Smooth muscle cell (in vitro differentiated cells): ENCODE data around the gene ADAMTS4. TPM values are rescaled to one million over a fixed set of nuclear protein-coding genes. Genes with fewer than 3 reads are reported as not detected.

ENCODE experiments used
- DNase-seq: peaks from one replicate; lab custom pipeline; 2025; ENCODE audit not compliant: unreplicated experiment; lab: John Stamatoyannopoulos, UW
- H2AFZ ChIP-seq: fragments of 200-600 bp; sonication (generic); 2 replicates; pipeline ENCODE4 v1.6.0; 2016; ENCODE audit warnings: antibody characterized with exemption, low read depth, mild to moderate bottlenecking
- H3F3A ChIP-seq: fragments of 200-600 bp; sonication (generic); 2 replicates; pipeline ENCODE4 v1.6.0; 2017; ENCODE audit warnings: antibody characterized with exemption, low read depth
- H3K27ac ChIP-seq: fragments of 200-600 bp; sonication (generic); 2 replicates; pipeline ENCODE4 v1.5.1; 2016; ENCODE audit warnings: low read depth, mild to moderate bottlenecking
- H3K27me3 ChIP-seq: fragments of 200-600 bp; sonication (generic); 2 replicates; pipeline ENCODE4 v1.6.1; 2016; ENCODE audit warnings: low read depth, mild to moderate bottlenecking
- H3K36me3 ChIP-seq: fragments of 200-600 bp; sonication (generic); 2 replicates; pipeline ENCODE4 v1.5.1; 2016; ENCODE audit warnings: low read depth
- H3K4me1 ChIP-seq: fragments of 200-600 bp; sonication (generic); 2 replicates; pipeline ENCODE4 v1.5.1; 2016; ENCODE audit warnings: low read depth
- H3K4me2 ChIP-seq: fragments of 200-600 bp; sonication (generic); 2 replicates; pipeline ENCODE4 v1.6.0; 2016; ENCODE audit warnings: mild to moderate bottlenecking
- H3K4me3 ChIP-seq: fragments of 200-600 bp; sonication (generic); 2 replicates; pipeline ENCODE4 v1.5.1; 2016; ENCODE audit warnings: mild to moderate bottlenecking
- H3K79me2 ChIP-seq: fragments of 200-600 bp; sonication (generic); 2 replicates; pipeline ENCODE4 v1.6.0; 2016; ENCODE audit warnings: low read depth, mild to moderate bottlenecking
- H3K9ac ChIP-seq: fragments of 200-600 bp; sonication (generic); 2 replicates; pipeline ENCODE4 v1.6.0; 2016; ENCODE audit warnings: low read depth
- H3K9me3 ChIP-seq: fragments of 200-600 bp; sonication (generic); replicated peaks from 2 replicates; pipeline ENCODE4 v1.5.1; 2016; ENCODE audit warnings: low read depth
- H4K20me1 ChIP-seq: fragments of 200-600 bp; sonication (generic); 2 replicates; pipeline ENCODE4 v1.6.0; 2016; ENCODE audit warnings: low read depth
- CTCF ChIP-seq: fragments of 200-600 bp; sonication (generic); IDR thresholded peaks from 2 replicates; pipeline ENCODE4 v1.5.1; 2017; ENCODE audit warnings: borderline replicate concordance, mild to moderate bottlenecking, antibody characterized with exemption; ENCODE audit not compliant: insufficient read depth, poor library complexity, severe bottlenecking
- WGBS: methylation state at CpG from one replicate; pipeline ENCODE4 v1.1.7; 2016; ENCODE audit warnings: low lambda C conversion rate; 5-methylcytosine and 5-hydroxymethylcytosine counted together
- polyA plus RNA-seq: library from polyadenylated mRNA; unstranded; fragments of >200 nt; fragmentation: Nextera tagmentation; extraction: Ambion mirVana; gene quantifications from 2 replicates; pipeline ENCODE4 v1.2.1, GENCODE V29; 2016
- total RNA-seq: library from RNA; depleted of rRNA; stranded (reverse); fragments of >200 nt; gene quantifications from 2 replicates; pipeline ENCODE4 v1.2.3, GENCODE V29; 2014

ADAMTS4 gene
- total and polyA plus RNA-seq, 2 experiments from 2014 or later = 17.1 to 28.3 TPM

GRCh38 chr1:161223805-161224694, 25.2 kb upstream of the ADAMTS4 start:
- Histone ChIP-seq H3K9ac (no peak overlapping the region), H3K27me3 (no peaks in the 10 kb centered on the region), H3K4me2 (no peak overlapping the region), H2AFZ (no peak overlapping the region), H3K36me3 (no peaks in the 10 kb centered on the region), H3F3A (no peaks in the 10 kb centered on the region), H3K79me2 (no peaks in the 10 kb centered on the region), H3K4me3 (no peak overlapping the region), H3K27ac (no peak overlapping the region), H4K20me1 (no peaks in the 10 kb centered on the region), H3K9me3 (no peaks in the 10 kb centered on the region), H3K4me1 (no peaks in the 10 kb centered on the region)
- no peak for TF ChIP-seq CTCF
- 92% methylated on average over 7 of the region's 7 CpGs for WGBS
- no peak for DNase-seq

GRCh38 chr1:161222175-161223019, 23.5 kb upstream of the ADAMTS4 start:
- Histone ChIP-seq H3K79me2 (no peaks in the 10 kb centered on the region), H3K4me2 (no peak overlapping the region), H3F3A (no peaks in the 10 kb centered on the region), H3K27ac (no peak overlapping the region), H4K20me1 (no peaks in the 10 kb centered on the region), H3K27me3 (no peaks in the 10 kb centered on the region), H2AFZ (no peak overlapping the region), H3K9me3 (no peaks in the 10 kb centered on the region), H3K4me1 (peaks cover 2% of the 10 kb centered on the region), H3K4me3 (no peak overlapping the region), H3K9ac (no peak overlapping the region), H3K36me3 (no peaks in the 10 kb centered on the region)
- no peak for TF ChIP-seq CTCF
- 92% methylated on average over 6 of the region's 6 CpGs for WGBS
- DNase-seq = no peak

GRCh38 chr1:161220002-161220401, 21.1 kb upstream of the ADAMTS4 start:
- H3K79me2 ChIP-seq = no peaks in the 10 kb centered on the region
- H3K27me3 ChIP-seq = no peaks in the 10 kb centered on the region
- H3K9me3 ChIP-seq = no peaks in the 10 kb centered on the region
- H3K27ac ChIP-seq = no peak overlapping the region
- TF ChIP-seq CTCF = no peak
- H3K4me2 ChIP-seq = no peak overlapping the region
- H3K36me3 ChIP-seq = no peaks in the 10 kb centered on the region
- H3K9ac ChIP-seq = no peak overlapping the region
- peaks cover 11% of the 10 kb centered on the region for H3F3A ChIP-seq
- WGBS = 77% methylated on average over 5 of the region's 5 CpGs
- no peak overlapping the region for H2AFZ ChIP-seq
- H3K4me3 ChIP-seq = no peak overlapping the region
- peaks cover 13% of the 10 kb centered on the region for H3K4me1 ChIP-seq
- no peak for DNase-seq
- no peaks in the 10 kb centered on the region for H4K20me1 ChIP-seq
